Measurements from ENCODE around the gene GPR176. TPM values are rescaled to one million over a fixed set of nuclear protein-coding genes. Genes with fewer than 3 reads are reported as not detected.

Gene GPR176
- total RNA-seq, 1 donor, result 173 TPM

- H3K79me2 ChIP-seq (ENCODE audit: insufficient read depth, low read length), result peaks cover 77% of the 10 kb centered on the region
- peaks cover 17% of the 10 kb centered on the region for H3K36me3 ChIP-seq (ENCODE audit: insufficient read depth, low read length)
- peaks cover 17% of the 10 kb centered on the region for H4K20me1 ChIP-seq (ENCODE audit: insufficient read depth, low read length)
Measured at GRCh38 chr15:39889601-39890000, 30.5 kb downstream of the GPR176 start.

GRCh38 chr15:39888809-39889208 is 31.3 kb downstream of the GPR176 start:
- H3K4me1 ChIP-seq (ENCODE audit: insufficient read depth, low read length), result peaks cover 18% of the 10 kb centered on the region
- no peak overlapping the region for H2AFZ ChIP-seq (ENCODE audit: low read length)
- no peak overlapping the region for H3K4me2 ChIP-seq (ENCODE audit: insufficient read depth, low read length)
- H3K36me3 ChIP-seq (ENCODE audit: insufficient read depth, low read length), result peaks cover 17% of the 10 kb centered on the region
- H3K9me3 ChIP-seq (ENCODE audit: low read depth, low read length), result no peaks in the 10 kb centered on the region
- H3K79me2 ChIP-seq (ENCODE audit: insufficient read depth, low read length), result peaks cover 85% of the 10 kb centered on the region
- no peak for TF ChIP-seq CTCF (IDR thresholded peaks at IDR 0.05; ENCODE audit: extremely low read depth, low read depth, low read length)
- H3K27ac ChIP-seq (ENCODE audit: low read depth, low read length), result peak overlapping the region; percentile 18
- no peak overlapping the region for H3K4me3 ChIP-seq (ENCODE audit: insufficient read depth, low read length)
- no peak for DNase-seq (ENCODE audit: insufficient read length, low spot score, missing footprints)
- H4K20me1 ChIP-seq (ENCODE audit: insufficient read depth, low read length), result peaks cover 19% of the 10 kb centered on the region
- H3K27me3 ChIP-seq (ENCODE audit: insufficient read depth, low read length), result no peaks in the 10 kb centered on the region

More at GRCh38 chr15:39889601-39890000, 30.5 kb downstream of the GPR176 start:
- Histone ChIP-seq H3K4me2 (ENCODE audit: insufficient read depth, low read length) (no peak overlapping the region), H3K4me3 (ENCODE audit: insufficient read depth, low read length) (no peak overlapping the region), H3K4me1 (ENCODE audit: insufficient read depth, low read length) (peaks cover 17% of the 10 kb centered on the region), H2AFZ (ENCODE audit: low read length) (no peak overlapping the region), H3K27me3 (ENCODE audit: insufficient read depth, low read length) (no peaks in the 10 kb centered on the region), H3K9me3 (ENCODE audit: low read depth, low read length) (no peaks in the 10 kb centered on the region), H3K27ac (ENCODE audit: low read depth, low read length) (no peak overlapping the region)
- DNase-seq (ENCODE audit: insufficient read length, low spot score, missing footprints), result peak; percentile 44
- no peak for TF ChIP-seq CTCF (IDR thresholded peaks at IDR 0.05; ENCODE audit: extremely low read depth, low read depth, low read length)

GRCh38 chr15:39888243-39888642 is 31.8 kb downstream of the GPR176 start:
- Histone ChIP-seq H3K4me1 (ENCODE audit: insufficient read depth, low read length) (peaks cover 18% of the 10 kb centered on the region), H3K9me3 (ENCODE audit: low read depth, low read length) (no peaks in the 10 kb centered on the region), H3K36me3 (ENCODE audit: insufficient read depth, low read length) (peaks cover 17% of the 10 kb centered on the region), H3K4me3 (ENCODE audit: insufficient read depth, low read length) (no peak overlapping the region), H3K4me2 (ENCODE audit: insufficient read depth, low read length) (peak overlapping the region; percentile 5), H4K20me1 (ENCODE audit: insufficient read depth, low read length) (peaks cover 21% of the 10 kb centered on the region), H2AFZ (ENCODE audit: low read length) (no peak overlapping the region), H3K27ac (ENCODE audit: low read depth, low read length) (no peak overlapping the region), H3K27me3 (ENCODE audit: insufficient read depth, low read length) (no peaks in the 10 kb centered on the region), H3K79me2 (ENCODE audit: insufficient read depth, low read length) (peaks cover 90% of the 10 kb centered on the region)
- DNase-seq (ENCODE audit: insufficient read length, low spot score, missing footprints), result no peak
- no peak for TF ChIP-seq CTCF (IDR thresholded peaks at IDR 0.05; ENCODE audit: extremely low read depth, low read depth, low read length)

GRCh38 chr15:39887832-39888231 is 32.2 kb downstream of the GPR176 start:
- Histone ChIP-seq H3K4me2 (ENCODE audit: insufficient read depth, low read length) (peak overlapping the region; percentile 5), H3K9me3 (ENCODE audit: low read depth, low read length) (no peaks in the 10 kb centered on the region), H3K4me1 (ENCODE audit: insufficient read depth, low read length) (peaks cover 18% of the 10 kb centered on the region), H3K36me3 (ENCODE audit: insufficient read depth, low read length) (peaks cover 17% of the 10 kb centered on the region), H3K4me3 (ENCODE audit: insufficient read depth, low read length) (no peak overlapping the region), H3K27me3 (ENCODE audit: insufficient read depth, low read length) (no peaks in the 10 kb centered on the region), H2AFZ (ENCODE audit: low read length) (no peak overlapping the region), H3K79me2 (ENCODE audit: insufficient read depth, low read length) (peaks cover 94% of the 10 kb centered on the region), H3K27ac (ENCODE audit: low read depth, low read length) (no peak overlapping the region), H4K20me1 (ENCODE audit: insufficient read depth, low read length) (peaks cover 21% of the 10 kb centered on the region)
- peak; percentile 47 for TF ChIP-seq CTCF (IDR thresholded peaks at IDR 0.05; ENCODE audit: extremely low read depth, low read depth, low read length)
- peak; percentile 62 for DNase-seq (ENCODE audit: insufficient read length, low spot score, missing footprints)
